Loucy (cell line): ENCODE results near the gene BRINP3.

Source experiments
- CTCF ChIP-seq: fragments of 200-600 bp; sonication (generic); conservative IDR thresholded peaks from 2 replicates; pipeline ENCODE4 v1.5.1; 2014; ENCODE audit warnings: mild to moderate bottlenecking, antibody characterized with exemption, low read length
- EZH2phosphoT487 ChIP-seq: fragments of 200-600 bp; IDR thresholded peaks from 2 replicates; pipeline ENCODE4 v1.6.1; 2018; ENCODE audit warnings: antibody characterized with exemption, mild to moderate bottlenecking, moderate library complexity, borderline replicate concordance

DNA sequence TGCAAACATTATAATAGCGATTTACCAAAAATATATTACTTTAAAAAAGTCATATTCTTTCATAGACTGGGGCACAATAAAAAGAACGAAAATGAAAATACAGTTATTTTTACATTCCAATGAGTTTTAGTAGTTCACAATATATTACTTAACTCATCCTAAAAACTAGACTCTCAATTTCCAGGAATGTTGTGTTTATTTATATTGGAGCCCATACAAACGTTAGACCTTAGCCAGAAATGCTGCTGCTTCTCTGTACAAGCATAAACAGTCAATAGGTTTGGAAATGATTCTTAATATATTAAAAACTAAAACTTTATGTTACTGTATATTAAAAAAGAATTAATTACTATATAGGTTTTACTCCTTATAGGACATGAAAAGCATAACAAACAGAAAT is 302.3 kb downstream of the BRINP3 start:
- TF ChIP-seq CTCF: no peak
- TF ChIP-seq EZH2phosphoT487: no peak
